Ascending aorta (tissue), 2 donors: ENCODE results near the gene GALNT12. TPM values are rescaled to one million over a fixed set of nuclear protein-coding genes. Genes with fewer than 3 reads are reported as not detected.

Experiments used
- DNase-seq, 2 donors: peaks; one replicate each; pipeline ENCODE4 v3.0.0-alpha.2; 2019; ENCODE audit warnings: low spot score in 2 of 2
- H3K27ac ChIP-seq, 2 donors: fragments of 200-600 bp; sonication (generic); one replicate each; pipeline ENCODE4 v1.5.1; 2016 to 2017; ENCODE audit warnings: mild to moderate bottlenecking in 1 of 2
- H3K27me3 ChIP-seq: fragments of 200-600 bp; sonication (generic); one replicate; pipeline ENCODE4 v1.5.1; 2017
- H3K36me3 ChIP-seq, 2 donors: fragments of 200-600 bp; sonication (generic); one replicate each; pipeline ENCODE4 v1.5.1; 2016
- H3K4me1 ChIP-seq, 2 donors: fragments of 200-600 bp; sonication (generic); one replicate each; pipeline ENCODE4 v1.5.1; 2016 to 2017; ENCODE audit warnings: mild to moderate bottlenecking in 1 of 2
- H3K4me3 ChIP-seq, 2 donors: fragments of 200-600 bp; sonication (generic); one replicate each; pipeline ENCODE4 v1.5.1; 2016 to 2017; ENCODE audit warnings: mild to moderate bottlenecking in 1 of 2
- H3K9me3 ChIP-seq, 2 donors: fragments of 200-600 bp; sonication (generic); one replicate each; pipeline ENCODE4 v1.5.1; 2016
- intact Hi-C: fragments of 100-400 bp; cut with DNase I; formaldehyde crosslinking; loops from one replicate; pipeline ENCODE4 v1.15.1; 2023
- total RNA-seq: library from RNA; depleted of rRNA; stranded (reverse); fragments of >200 nt; gene quantifications from one replicate; pipeline ENCODE4 v1.1.0, GENCODE V29; 2016
- TF ChIP-seq, protein P1 (sequence below), 3 experiments: fragments of 200-600 bp in 2 of 3; fragments of 450-650 bp in 1 of 3; sonication (generic) in 2 of 3; IDR thresholded peaks; one replicate each; pipeline ENCODE4 v1.5.1; 2016 to 2019; ENCODE audit warnings: antibody characterized with exemption in 3 of 3, mild to moderate bottlenecking in 1 of 3, moderate library complexity in 1 of 3

GALNT12 gene
- total RNA-seq, 1 donor from 2014 or later = 0.53 TPM

- intact Hi-C loops = no loop called here
Measured at GRCh38 chr9:98842510-98842909, 35.0 kb downstream of the GALNT12 start.

DNA sequence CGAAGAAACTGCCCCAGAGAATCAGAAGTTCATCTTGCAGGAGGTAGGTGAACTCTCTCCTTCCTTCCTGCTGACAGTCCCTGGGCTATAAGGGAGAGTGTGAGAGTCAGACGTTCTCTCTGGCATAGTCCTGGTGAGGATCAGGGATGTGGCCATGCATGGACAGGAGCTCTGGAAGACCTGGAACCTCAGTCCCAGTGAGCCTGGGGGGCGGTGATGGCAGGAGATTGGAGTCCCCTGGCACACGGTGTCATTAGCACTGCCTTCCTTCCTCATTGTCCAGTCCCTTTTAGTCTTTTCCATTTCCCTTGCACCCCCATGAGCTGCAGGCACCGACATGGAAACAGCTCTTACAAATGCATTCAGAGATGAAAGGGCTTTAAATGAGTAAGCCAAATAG lies 38.6 kb downstream of the GALNT12 start:
- intact Hi-C loops = loop anchor here (5.0 kb wide), 1 partner anchor 296 kb away; no protein-coding TSS in a partner anchor
- Histone ChIP-seq H3K27me3 (no peaks in the 10 kb centered on the region), H3K27ac (no peak overlapping the region), H3K4me1 (no peaks in the 10 kb centered on the region), H3K36me3 (no peaks in the 10 kb centered on the region), H3K4me3 (no peak overlapping the region), H3K9me3 (no peaks in the 10 kb centered on the region)
- TF ChIP-seq, protein P1, sequence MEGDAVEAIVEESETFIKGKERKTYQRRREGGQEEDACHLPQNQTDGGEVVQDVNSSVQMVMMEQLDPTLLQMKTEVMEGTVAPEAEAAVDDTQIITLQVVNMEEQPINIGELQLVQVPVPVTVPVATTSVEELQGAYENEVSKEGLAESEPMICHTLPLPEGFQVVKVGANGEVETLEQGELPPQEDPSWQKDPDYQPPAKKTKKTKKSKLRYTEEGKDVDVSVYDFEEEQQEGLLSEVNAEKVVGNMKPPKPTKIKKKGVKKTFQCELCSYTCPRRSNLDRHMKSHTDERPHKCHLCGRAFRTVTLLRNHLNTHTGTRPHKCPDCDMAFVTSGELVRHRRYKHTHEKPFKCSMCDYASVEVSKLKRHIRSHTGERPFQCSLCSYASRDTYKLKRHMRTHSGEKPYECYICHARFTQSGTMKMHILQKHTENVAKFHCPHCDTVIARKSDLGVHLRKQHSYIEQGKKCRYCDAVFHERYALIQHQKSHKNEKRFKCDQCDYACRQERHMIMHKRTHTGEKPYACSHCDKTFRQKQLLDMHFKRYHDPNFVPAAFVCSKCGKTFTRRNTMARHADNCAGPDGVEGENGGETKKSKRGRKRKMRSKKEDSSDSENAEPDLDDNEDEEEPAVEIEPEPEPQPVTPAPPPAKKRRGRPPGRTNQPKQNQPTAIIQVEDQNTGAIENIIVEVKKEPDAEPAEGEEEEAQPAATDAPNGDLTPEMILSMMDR (IDR thresholded peaks at IDR 0.05) = no peak
- no peak for DNase-seq

More at GRCh38 chr9:98842510-98842909, 35.0 kb downstream of the GALNT12 start:
- no peak for DNase-seq
- Histone ChIP-seq H3K27me3 (no peaks in the 10 kb centered on the region), H3K4me1 (no peaks in the 10 kb centered on the region), H3K27ac (no peak overlapping the region), H3K4me3 (no peak overlapping the region), H3K9me3 (no peaks in the 10 kb centered on the region), H3K36me3 (no peaks in the 10 kb centered on the region)
- TF ChIP-seq, protein P1 (IDR thresholded peaks at IDR 0.05) = no peak

DNA sequence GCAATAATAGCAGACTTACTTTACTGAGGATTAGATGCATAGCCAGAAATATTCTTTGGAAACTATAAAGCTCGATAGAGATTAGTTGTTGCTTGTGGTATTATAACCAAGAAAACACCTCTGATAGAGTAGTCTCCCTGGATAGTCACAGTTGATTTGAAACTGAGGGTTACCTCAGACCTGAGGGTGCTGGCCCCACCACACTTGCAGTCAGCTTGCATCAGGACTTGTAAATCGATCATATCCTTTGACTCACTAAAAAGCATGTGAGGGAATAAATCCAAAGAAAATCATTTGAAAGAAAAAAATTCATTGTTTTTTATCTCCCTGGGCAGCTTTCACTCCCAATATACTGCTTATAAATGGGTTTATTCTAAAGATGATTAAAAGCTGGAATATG lies 39.4 kb downstream of the GALNT12 start:
- no peak overlapping the region for H3K4me3 ChIP-seq
- no peak for DNase-seq
- H3K27me3 ChIP-seq = no peaks in the 10 kb centered on the region
- H3K27ac ChIP-seq = no peak overlapping the region
- no peaks in the 10 kb centered on the region for H3K4me1 ChIP-seq
- TF ChIP-seq, protein P1 (IDR thresholded peaks at IDR 0.05) = no peak
- intact Hi-C loops = loop anchor here (5.0 kb wide), 1 partner anchor 295 kb away; no protein-coding TSS in a partner anchor
- no peaks in the 10 kb centered on the region for H3K9me3 ChIP-seq
- H3K36me3 ChIP-seq = no peaks in the 10 kb centered on the region

- no peaks in the 10 kb centered on the region for H3K4me1 ChIP-seq
- intact Hi-C loops = loop anchor here (1.0 to 5.0 kb wide), 3 partner anchors 151 to 294 kb away; no protein-coding TSS in a partner anchor
- no peaks in the 10 kb centered on the region for H3K9me3 ChIP-seq
- H3K27me3 ChIP-seq = no peaks in the 10 kb centered on the region
- no peak overlapping the region for H3K27ac ChIP-seq
- no peaks in the 10 kb centered on the region for H3K36me3 ChIP-seq
- TF ChIP-seq, protein P1 (IDR thresholded peaks at IDR 0.05) = peak; percentile 78 to 90 (median 83)
- DNase-seq = peak; percentile 26 to 92
- peak overlapping the region; percentile 35 to 55 for H3K4me3 ChIP-seq
Measured at GRCh38 chr9:98848450-98849149, 41.1 kb downstream of the GALNT12 start.

- Histone ChIP-seq H3K4me1 (no peaks in the 10 kb centered on the region), H3K27me3 (no peaks in the 10 kb centered on the region), H3K4me3 (no peak overlapping the region), H3K27ac (no peak overlapping the region), H3K36me3 (no peaks in the 10 kb centered on the region), H3K9me3 (no peaks in the 10 kb centered on the region)
- intact Hi-C loops = loop anchor here (5.0 kb wide), 1 partner anchor 293 kb away; no protein-coding TSS in a partner anchor
- TF ChIP-seq, protein P1 (IDR thresholded peaks at IDR 0.05) = no peak
- DNase-seq = no peak
Measured at GRCh38 chr9:98849563-98849962, 42.1 kb downstream of the GALNT12 start.
